DMS114 treated with DMSO at 0.1 percent for 48 hours (cell line): ENCODE data around the gene HTR4.

Experiments used
- DNase-seq: peaks from one replicate; lab custom pipeline; 2025; ENCODE audit not compliant: unreplicated experiment; lab: John Stamatoyannopoulos, UW

The HTR4 gene

GRCh38 chr5:148438933-148439332, 215.4 kb downstream of the HTR4 start:
- no peak for DNase-seq

DNA sequence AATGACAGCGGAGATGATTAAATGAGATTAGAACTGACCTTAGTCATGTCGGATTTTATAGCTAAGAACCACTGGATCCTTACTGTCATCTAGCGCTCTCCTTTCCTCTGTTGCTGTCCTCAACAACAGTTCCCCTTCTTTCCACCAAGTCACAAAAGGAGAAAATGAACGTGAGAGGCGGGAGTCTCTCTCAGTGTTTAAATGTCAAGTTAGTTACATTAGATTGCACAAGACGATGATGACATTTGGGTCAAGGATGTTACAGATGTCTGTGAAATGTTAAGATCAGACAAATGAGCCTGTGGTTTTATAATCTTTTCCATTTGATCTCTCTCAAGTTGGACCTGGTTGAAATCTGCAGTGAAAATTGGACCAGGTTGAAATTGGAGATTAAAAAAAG, 217.1 kb downstream of the HTR4 start:
- DNase-seq: no peak

GRCh38 chr5:148436029-148436428, 218.3 kb downstream of the HTR4 start:
- no peak for DNase-seq

DNA sequence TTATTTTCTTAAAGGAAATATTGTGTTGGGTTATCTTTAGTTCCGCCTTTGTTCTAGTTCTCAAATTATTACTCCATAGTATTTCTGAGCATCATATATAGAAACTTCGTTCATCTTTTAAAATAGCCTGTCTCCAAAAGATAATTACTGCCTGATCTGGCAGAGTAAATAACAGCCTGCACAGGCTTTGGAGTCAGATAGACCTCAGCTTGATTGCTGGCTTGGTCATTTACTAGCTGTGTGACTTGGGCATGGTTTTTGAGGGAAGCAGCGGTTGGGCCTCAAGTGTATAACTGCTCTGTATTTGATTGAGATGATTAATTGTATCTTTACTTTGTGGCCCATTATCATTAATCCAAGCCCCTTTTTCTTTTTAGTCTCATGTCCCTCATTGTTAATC, 220.5 kb downstream of the HTR4 start:
- no peak for DNase-seq
